Activated CD4-positive, alpha-beta T cell treated with anti-CD3 and anti-CD28 coated beads, Interleukin-10, Interleukin-2, amounts not matched to agents 100 ng/mL and 50 ng/mL, durations not matched to agents 16 hours and 8 hours (primary cell): Measurements from ENCODE around the gene CDH24.
"Not testable (repeated sequence)": the region's sequence is repeated elsewhere in the genome, so short reads cannot be mapped to it uniquely, and the experiment has no call there.

Source experiments
- DNase-seq: peaks from one replicate; pipeline ENCODE4 v3.0.0-alpha.2; 2020

Gene CDH24

GRCh38 chr14:23015618-23016017 is 41.7 kb downstream of the CDH24 start:
- no peak for DNase-seq

- DNase-seq = not testable (repeated sequence)
Observed at GRCh38 chr14:23013749-23014054, 43.6 kb downstream of the CDH24 start.

GRCh38 chr14:23013054-23013748 is 44.1 kb downstream of the CDH24 start:
- DNase-seq = no peak

- peak; percentile 89 for DNase-seq
Observed at GRCh38 chr14:23009939-23010726, 47.2 kb downstream of the CDH24 start, which contains the start of gene C14orf93. Gene C14orf93 (minus strand): TSS chr14:23010143. CDS start chr14:22999023, 11,120 bp downstream.

GRCh38 chr14:23009483-23009938 is 47.8 kb downstream of the CDH24 start:
- no peak for DNase-seq

GRCh38 chr14:23008831-23009230 is 48.5 kb downstream of the CDH24 start:
- no peak for DNase-seq

GRCh38 chr14:23006544-23007419 is 50.5 kb downstream of the CDH24 start:
- peak; percentile 99 for DNase-seq

GRCh38 chr14:23006188-23006534 is 51.2 kb downstream of the CDH24 start:
- DNase-seq = no peak

- no peak for DNase-seq
Observed at GRCh38 chr14:23005451-23006187, 51.7 kb downstream of the CDH24 start.

GRCh38 chr14:23004274-23004673 is 53.0 kb downstream of the CDH24 start:
- DNase-seq = not testable (repeated sequence)

- DNase-seq = no peak
Observed at GRCh38 chr14:23002592-23002991, 54.7 kb downstream of the CDH24 start.

GRCh38 chr14:23000860-23001259 is 56.5 kb downstream of the CDH24 start:
- no peak for DNase-seq

GRCh38 chr14:22998329-22999012 is 58.8 kb downstream of the CDH24 start:
- no peak for DNase-seq

GRCh38 chr14:22997676-22998323 is 59.5 kb downstream of the CDH24 start:
- DNase-seq = no peak
